NB4 (cell line): Measurements from ENCODE around the gene CCDC60.

Experiments used
- DNase-seq: peaks from one replicate; pipeline ENCODE4 v3.0.0; 2010; ENCODE audit warnings: low read depth
- H3K4me3 ChIP-seq: one replicate; pipeline ENCODE4 v1.5.1; 2011; ENCODE audit warnings: mild to moderate bottlenecking, low read depth, low read length, moderate library complexity
- CTCF ChIP-seq: IDR thresholded peaks from one replicate; pipeline ENCODE4 v1.5.1; 2012; ENCODE audit warnings: low read depth, low read length
- MAX ChIP-seq: IDR thresholded peaks from 2 replicates; pipeline ENCODE4 v1.6.1; 2011; ENCODE audit warnings: low read depth, low read length
- MYC ChIP-seq: IDR thresholded peaks from 2 replicates; pipeline ENCODE4 v1.6.1; 2011; ENCODE audit warnings: low read depth, low read length
- POLR2A ChIP-seq: IDR thresholded peaks from 2 replicates; pipeline ENCODE4 v1.6.1; 2011; ENCODE audit warnings: mild to moderate bottlenecking; ENCODE audit not compliant: insufficient read length; ENCODE audit errors: extremely low read depth

CCDC60 gene

GRCh38 chr12:119325813-119326212 is 8.7 kb upstream of the CCDC60 start:
- H3K4me3 ChIP-seq: no peak overlapping the region
- TF ChIP-seq CTCF: no peak
- no peak for TF ChIP-seq POLR2A
- TF ChIP-seq MAX: no peak
- TF ChIP-seq MYC: no peak
- DNase-seq: no peak

GRCh38 chr12:119326341-119326740 is 8.2 kb upstream of the CCDC60 start:
- no peak for TF ChIP-seq MAX
- TF ChIP-seq CTCF: no peak
- TF ChIP-seq MYC: no peak
- TF ChIP-seq POLR2A: no peak
- no peak for DNase-seq
- no peak overlapping the region for H3K4me3 ChIP-seq

- no peak for TF ChIP-seq MAX
- no peak for TF ChIP-seq POLR2A
- TF ChIP-seq MYC: no peak
- no peak for TF ChIP-seq CTCF
- DNase-seq: no peak
- H3K4me3 ChIP-seq: no peak overlapping the region
Observed at GRCh38 chr12:119327471-119327870, 7.1 kb upstream of the CCDC60 start.

GRCh38 chr12:119328111-119328510 is 6.4 kb upstream of the CCDC60 start:
- no peak for TF ChIP-seq MYC
- TF ChIP-seq CTCF: peak; percentile 77
- peak; percentile 40 for DNase-seq
- no peak overlapping the region for H3K4me3 ChIP-seq

GRCh38 chr12:119338593-119339363 is 4.2 kb downstream of the CCDC60 start:
- TF ChIP-seq POLR2A (no peak), MYC (no peak), CTCF (no peak), MAX (no peak)
- DNase-seq: no peak

More at GRCh38 chr12:119338593-119339363, 4.2 kb downstream of the CCDC60 start:
- H3K4me3 ChIP-seq: no peak overlapping the region
